Testis (tissue), 3 donors: ENCODE measurements around the gene LRRC8C. TPM values are rescaled to one million over a fixed set of nuclear protein-coding genes. Genes with fewer than 3 reads are reported as not detected.

Experiments used
- DNase-seq: peaks from one replicate; pipeline ENCODE4 v3.0.0-alpha.2; 2019
- H3K27ac ChIP-seq, 2 donors: fragments of 200-600 bp; sonication (generic); one replicate each; pipeline ENCODE4 v1.5.1; 2019
- H3K27me3 ChIP-seq: fragments of 200-600 bp; sonication (generic); one replicate; pipeline ENCODE4 v1.5.1; 2019
- H3K36me3 ChIP-seq: fragments of 200-600 bp; sonication (generic); one replicate; pipeline ENCODE4 v1.5.1; 2017; ENCODE audit warnings: low read depth; ENCODE audit errors: missing control alignments
- H3K4me1 ChIP-seq: fragments of 200-600 bp; sonication (generic); one replicate; pipeline ENCODE4 v1.5.1; 2019
- H3K4me3 ChIP-seq, 2 donors: fragments of 200-600 bp; sonication (generic); one replicate each; pipeline ENCODE4 v1.5.1; 2017 to 2019
- H3K9me3 ChIP-seq: fragments of 200-600 bp; sonication (generic); one replicate; pipeline ENCODE4 v1.5.1; 2017
- POLR2A ChIP-seq: fragments of 450-650 bp; IDR thresholded peaks from one replicate; pipeline ENCODE4 v1.6.1; 2017; ENCODE audit warnings: antibody characterized with exemption, mild to moderate bottlenecking, moderate library complexity
- WGBS, 2 donors: methylation state at CpG; one replicate each; pipeline ENCODE4 v1.1.5; 2018; 5-methylcytosine and 5-hydroxymethylcytosine counted together
- intact Hi-C: fragments of 100-400 bp; cut with DNase I; formaldehyde crosslinking; loops from one replicate; pipeline ENCODE4 v1.15.1; 2023; ENCODE audit warnings: low total_unique reads
- polyA plus RNA-seq: library from polyadenylated mRNA; stranded (reverse); fragments of 350-450 nt; fragmentation: Illumina TruSeq; extraction: RNeasy Lipid Tissue Mini Kit (QIAGEN cat#74804); gene quantifications from one replicate; pipeline ENCODE4 v1.2.3, GENCODE V29; 2014; ENCODE audit warnings: low read depth, low replicate concordance; ENCODE audit not compliant: insufficient read depth
- total RNA-seq, 2 donors: library from RNA; depleted of rRNA; stranded (reverse); fragments of >200 nt; gene quantifications; one replicate each; pipeline ENCODE4 v1.2.3, GENCODE V29; 2016
- TF ChIP-seq, protein P1 (sequence below), 3 experiments: fragments of 450-650 bp in 2 of 3; fragments of 200-600 bp in 1 of 3; sonication (generic) in 1 of 3; IDR thresholded peaks; one replicate each; pipeline ENCODE4 v1.5.1; 2016 to 2019; ENCODE audit warnings: antibody characterized with exemption in 3 of 3, mild to moderate bottlenecking in 2 of 3, moderate library complexity in 1 of 3

LRRC8C gene
- total and polyA plus RNA-seq, 3 donors from 2014 or later, result 8.2 to 19.8 (median 16.2) TPM

DNA sequence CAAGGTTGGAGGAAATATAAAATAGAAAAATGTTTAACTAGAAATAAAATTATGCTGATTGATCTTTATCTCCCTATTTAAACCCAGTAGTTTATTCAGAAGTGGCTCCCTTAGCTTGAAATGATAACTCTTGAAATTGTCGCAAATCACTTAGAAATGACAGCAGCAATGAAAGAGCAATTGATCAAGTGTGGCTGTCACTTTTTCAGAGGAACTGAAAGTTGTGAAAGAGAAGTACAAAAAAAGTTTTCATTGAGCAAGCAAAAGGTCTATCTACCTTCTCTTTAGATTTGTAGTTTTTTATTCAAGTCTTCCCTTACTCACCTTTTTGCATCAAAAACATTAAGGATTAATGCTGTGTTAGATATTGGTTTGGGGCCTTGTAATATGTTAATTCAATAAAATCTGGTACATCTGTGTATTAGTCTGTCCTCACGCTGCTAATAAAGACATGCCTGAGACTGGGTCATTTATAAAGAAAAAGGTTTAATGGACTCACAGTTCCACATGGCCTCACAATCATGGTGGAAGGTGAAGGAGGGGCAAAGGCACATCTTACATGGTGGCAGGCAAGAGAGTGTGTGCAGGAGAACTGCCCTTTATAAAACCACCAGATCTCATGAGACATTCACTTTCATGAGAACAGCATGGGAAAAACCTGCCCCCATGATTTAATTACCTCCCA is 48.3 kb downstream of the LRRC8C start:
- H3K9me3 ChIP-seq, result no peaks in the 10 kb centered on the region
- no peak overlapping the region for H3K27ac ChIP-seq
- WGBS, 2 donors, result 92 to 94% methylated on average over 2 of the region's 2 CpGs
- no peak overlapping the region for H3K4me3 ChIP-seq
- no peaks in the 10 kb centered on the region for H3K27me3 ChIP-seq
- no peaks in the 10 kb centered on the region for H3K36me3 ChIP-seq
- DNase-seq, result no peak
- TF ChIP-seq POLR2A, result no peak
- TF ChIP-seq, protein P1, sequence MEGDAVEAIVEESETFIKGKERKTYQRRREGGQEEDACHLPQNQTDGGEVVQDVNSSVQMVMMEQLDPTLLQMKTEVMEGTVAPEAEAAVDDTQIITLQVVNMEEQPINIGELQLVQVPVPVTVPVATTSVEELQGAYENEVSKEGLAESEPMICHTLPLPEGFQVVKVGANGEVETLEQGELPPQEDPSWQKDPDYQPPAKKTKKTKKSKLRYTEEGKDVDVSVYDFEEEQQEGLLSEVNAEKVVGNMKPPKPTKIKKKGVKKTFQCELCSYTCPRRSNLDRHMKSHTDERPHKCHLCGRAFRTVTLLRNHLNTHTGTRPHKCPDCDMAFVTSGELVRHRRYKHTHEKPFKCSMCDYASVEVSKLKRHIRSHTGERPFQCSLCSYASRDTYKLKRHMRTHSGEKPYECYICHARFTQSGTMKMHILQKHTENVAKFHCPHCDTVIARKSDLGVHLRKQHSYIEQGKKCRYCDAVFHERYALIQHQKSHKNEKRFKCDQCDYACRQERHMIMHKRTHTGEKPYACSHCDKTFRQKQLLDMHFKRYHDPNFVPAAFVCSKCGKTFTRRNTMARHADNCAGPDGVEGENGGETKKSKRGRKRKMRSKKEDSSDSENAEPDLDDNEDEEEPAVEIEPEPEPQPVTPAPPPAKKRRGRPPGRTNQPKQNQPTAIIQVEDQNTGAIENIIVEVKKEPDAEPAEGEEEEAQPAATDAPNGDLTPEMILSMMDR (IDR thresholded peaks at IDR 0.05), result no peak
- intact Hi-C loops, result no loop called here
- peaks cover 4% of the 10 kb centered on the region for H3K4me1 ChIP-seq

- no peaks in the 10 kb centered on the region for H3K27me3 ChIP-seq
- DNase-seq, result no peak
- no peaks in the 10 kb centered on the region for H3K36me3 ChIP-seq
- no peak overlapping the region for H3K4me3 ChIP-seq
- H3K27ac ChIP-seq, result no peak overlapping the region
- H3K9me3 ChIP-seq, result no peaks in the 10 kb centered on the region
- TF ChIP-seq POLR2A, result no peak
- TF ChIP-seq, protein P1 (IDR thresholded peaks at IDR 0.05), result no peak
- intact Hi-C loops, result no loop called here
- peaks cover 4% of the 10 kb centered on the region for H3K4me1 ChIP-seq
These were observed 49.7 kb downstream of the LRRC8C start for GRCh38 chr1:89682611-89683010.

- Histone ChIP-seq H3K27ac (peak overlapping the region in 1 of 2 donors; percentile 25), H3K4me1 (peaks cover 4% of the 10 kb centered on the region), H3K4me3 (no peak overlapping the region), H3K9me3 (no peaks in the 10 kb centered on the region), H3K27me3 (no peaks in the 10 kb centered on the region), H3K36me3 (no peaks in the 10 kb centered on the region)
- no peak for DNase-seq
- intact Hi-C loops, result no loop called here
- 75 to 84% methylated on average over 2 of the region's 2 CpGs for WGBS, 2 donors
- TF ChIP-seq, protein P1 (IDR thresholded peaks at IDR 0.05), result no peak
These were observed 52.5 kb downstream of the LRRC8C start for GRCh38 chr1:89685461-89685860.

DNA sequence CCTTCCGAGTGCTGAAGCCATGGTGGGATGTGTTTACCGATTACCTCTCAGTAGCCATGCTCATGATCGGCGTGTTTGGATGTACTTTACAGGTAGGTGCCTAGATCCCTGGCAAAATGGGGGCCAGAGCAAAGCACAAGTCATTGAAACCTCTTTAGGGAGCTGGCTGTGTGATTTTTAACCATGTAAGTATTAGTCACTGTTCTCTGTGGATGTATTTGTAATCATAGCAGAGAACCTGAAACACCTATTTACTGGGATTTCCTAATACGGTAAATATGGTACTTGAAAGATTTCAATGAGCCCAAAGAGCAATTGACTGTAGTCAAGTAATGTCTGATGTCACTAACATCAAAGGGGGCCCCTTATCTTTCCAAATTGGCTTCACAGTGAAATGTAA is 53.6 kb downstream of the LRRC8C start:
- DNase-seq, result no peak
- H3K36me3 ChIP-seq, result no peaks in the 10 kb centered on the region
- TF ChIP-seq, protein P1 (IDR thresholded peaks at IDR 0.05), result no peak
- no peak for TF ChIP-seq POLR2A
- no peak overlapping the region for H3K4me3 ChIP-seq
- no peaks in the 10 kb centered on the region for H3K27me3 ChIP-seq
- H3K9me3 ChIP-seq, result no peaks in the 10 kb centered on the region
- H3K4me1 ChIP-seq, result peaks cover 4% of the 10 kb centered on the region
- intact Hi-C loops, result no loop called here
- 91 to 97% methylated on average over 5 of the region's 5 CpGs for WGBS, 2 donors
- no peak overlapping the region for H3K27ac ChIP-seq

DNA sequence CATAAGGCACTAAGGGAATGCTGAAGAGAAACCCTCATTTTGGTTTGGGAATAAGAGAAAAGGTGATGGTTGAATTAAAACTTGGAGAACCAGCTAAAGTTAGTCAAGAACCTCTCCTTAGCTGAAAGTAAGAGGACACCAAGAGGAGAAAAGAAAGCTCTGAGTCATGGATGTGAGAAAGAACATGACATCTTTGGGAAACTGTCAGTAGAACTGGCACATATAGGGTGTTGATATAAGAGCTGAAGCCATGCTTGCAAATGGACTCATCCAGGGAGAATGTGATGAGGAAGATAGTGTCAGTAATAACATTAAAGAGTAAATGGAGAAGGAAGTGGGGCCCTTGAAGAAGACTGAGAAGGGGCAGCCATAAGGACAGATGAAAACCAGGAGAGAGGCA is 54.3 kb downstream of the LRRC8C start:
- intact Hi-C loops, result no loop called here
- TF ChIP-seq POLR2A, result no peak
- TF ChIP-seq, protein P1 (IDR thresholded peaks at IDR 0.05), result no peak
- Histone ChIP-seq H3K4me3 (no peak overlapping the region), H3K4me1 (peaks cover 7% of the 10 kb centered on the region), H3K27ac (no peak overlapping the region), H3K36me3 (no peaks in the 10 kb centered on the region), H3K9me3 (no peaks in the 10 kb centered on the region), H3K27me3 (no peaks in the 10 kb centered on the region)
- no peak for DNase-seq
